Sigmoid colon (tissue), 7 donors: ENCODE results near the gene SIRT6. TPM values are rescaled to one million over a fixed set of nuclear protein-coding genes. Genes with fewer than 3 reads are reported as not detected.

Experiments used
- DNase-seq: peaks from one replicate; pipeline ENCODE4 v3.0.0-alpha.2; 2019
- H3K27ac ChIP-seq, 4 donors: fragments of 200-600 bp; sonication (generic); one replicate each; pipeline ENCODE4 v1.5.1; 2016 to 2019; ENCODE audit warnings: mild to moderate bottlenecking in 1 of 4
- H3K27me3 ChIP-seq, 3 donors: fragments of 200-600 bp; sonication (generic); one replicate each; pipeline ENCODE4 v1.5.1; 2019; ENCODE audit warnings: mild to moderate bottlenecking in 1 of 3
- H3K36me3 ChIP-seq, 4 donors: fragments of 200-600 bp; sonication (generic); one replicate each; pipeline ENCODE4 v1.5.1; 2016 to 2019
- H3K4me1 ChIP-seq, 4 donors: fragments of 200-600 bp; sonication (generic); one replicate each; pipeline ENCODE4 v1.5.1; 2017 to 2019
- H3K4me3 ChIP-seq, 4 donors: fragments of 200-600 bp; sonication (generic); one replicate each; pipeline ENCODE4 v1.5.1; 2017 to 2019; ENCODE audit warnings: mild to moderate bottlenecking in 2 of 4, moderate library complexity in 1 of 4
- H3K9me3 ChIP-seq, 4 donors: fragments of 200-600 bp in 3 of 4; sonication (generic) in 3 of 4; one replicate each; pipeline versions ENCODE4 v1.5.1 to v1.6.1; 2013 to 2019
- CTCF ChIP-seq, 4 experiments: fragments of 450-650 bp in 3 of 4; fragments of 200-600 bp in 1 of 4; IDR thresholded peaks; one replicate each; pipeline ENCODE4 v1.5.1; 2016 to 2019; ENCODE audit warnings: antibody characterized with exemption in 4 of 4, mild to moderate bottlenecking in 3 of 4, moderate library complexity in 2 of 4
- EP300 ChIP-seq, 4 donors: sonication (generic); formaldehyde crosslinking; IDR thresholded peaks; one replicate each; pipeline ENCODE4 v1.6.1; 2017; ENCODE audit warnings: antibody characterized with exemption in 4 of 4
- POLR2A ChIP-seq, 2 donors: fragments of 450-650 bp; IDR thresholded peaks; one replicate each; pipeline ENCODE4 v1.6.1; 2016; ENCODE audit warnings: antibody characterized with exemption in 2 of 2, mild to moderate bottlenecking in 2 of 2, moderate library complexity in 2 of 2
- POLR2AphosphoS5 ChIP-seq, 4 donors: sonication (generic); formaldehyde crosslinking; IDR thresholded peaks; one replicate each; pipeline ENCODE4 v1.6.1; 2017; ENCODE audit warnings: antibody characterized with exemption in 4 of 4
- WGBS, 2 donors: extraction: QIAGEN DNeasy Blood & Tissue Kit; methylation state at CpG; one replicate each; pipeline ENCODE4 v1.1.7; 2013; 5-methylcytosine and 5-hydroxymethylcytosine counted together
- intact Hi-C: fragments of 100-400 bp; cut with DNase I; formaldehyde crosslinking; loops from one replicate; pipeline ENCODE4 v1.15.1; 2023
- polyA plus RNA-seq, 3 donors: library from polyadenylated mRNA; stranded (reverse); fragments of 200-250 nt; gene quantifications; one replicate each; pipeline ENCODE4 v1.2.3, GENCODE V29; 2013
- total RNA-seq, 4 donors: library from RNA; depleted of rRNA; stranded (reverse); fragments of >200 nt; gene quantifications; one replicate each; pipeline ENCODE4 v1.1.0, GENCODE V29; 2016
- donor health status: healthy with polysubstance abuse.
- donor health status: Bipolar disorder and iron deficiency.
- donor health status: healthy.

Gene SIRT6
- total and polyA plus RNA-seq, 7 donors, result 10.3 to 132 (median 23.5) TPM

GRCh38 chr19:4208385-4209094 is 26.2 kb upstream of the SIRT6 start:
- peaks cover 0 to 19% (median 2%) of the 10 kb centered on the region in 3 donors for H3K27me3 ChIP-seq
- no peak overlapping the region for H3K4me3 ChIP-seq
- 71 to 74% methylated on average over 13 of the region's 13 CpGs for WGBS, 2 donors
- H3K36me3 ChIP-seq, result no peaks in the 10 kb centered on the region
- intact Hi-C loops, result no loop called here
- H3K4me1 ChIP-seq, result peaks cover 0 to 7% (median 0%) of the 10 kb centered on the region in 4 donors
- TF ChIP-seq POLR2AphosphoS5 (IDR thresholded peaks at IDR 0.05), result no peak
- no peak for TF ChIP-seq EP300 (IDR thresholded peaks at IDR 0.05)
- no peak for TF ChIP-seq POLR2A (IDR thresholded peaks at IDR 0.05)
- TF ChIP-seq CTCF (IDR thresholded peaks at IDR 0.05), result no peak
- H3K9me3 ChIP-seq, result no peaks in the 10 kb centered on the region
- no peak overlapping the region for H3K27ac ChIP-seq
- DNase-seq, result no peak

DNA sequence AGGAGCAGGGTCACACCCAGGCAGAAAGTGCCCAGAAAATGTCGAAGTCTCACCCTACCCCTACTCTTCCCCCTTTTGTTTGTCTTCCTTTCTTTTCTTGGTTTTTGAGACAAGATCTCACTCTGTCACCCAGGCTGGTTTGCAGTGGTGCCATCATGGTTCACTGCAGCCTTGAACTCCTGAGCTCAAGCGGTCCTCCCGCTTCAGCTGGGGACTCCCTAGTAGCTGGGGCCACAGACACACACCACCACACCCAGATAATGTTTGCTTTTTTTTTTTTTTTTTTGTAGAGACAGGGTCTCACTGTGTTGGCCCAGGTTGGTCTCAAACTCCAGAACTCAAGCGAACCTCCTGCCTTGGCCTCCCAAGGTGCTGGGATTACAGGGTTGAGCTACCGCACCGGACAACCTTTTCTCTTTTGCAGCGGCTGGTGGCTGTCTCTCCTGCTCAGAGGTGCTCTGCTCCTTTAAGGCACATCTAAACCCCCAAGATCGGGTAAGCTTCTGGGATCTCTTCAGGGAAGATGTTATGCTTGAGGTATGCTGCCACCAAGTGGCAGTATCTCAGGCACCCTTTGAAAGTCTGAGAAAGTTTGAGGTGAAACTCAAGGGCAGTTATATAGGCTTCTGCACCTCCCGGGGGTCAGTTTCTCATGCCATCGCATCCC is 24.6 kb upstream of the SIRT6 start:
- intact Hi-C loops, result no loop called here
- Histone ChIP-seq H3K27ac (no peak overlapping the region), H3K27me3 (peaks cover 0 to 19% (median 2%) of the 10 kb centered on the region in 3 donors), H3K4me1 (peaks cover 0 to 7% (median 0%) of the 10 kb centered on the region in 4 donors), H3K36me3 (no peaks in the 10 kb centered on the region), H3K4me3 (no peak overlapping the region), H3K9me3 (no peaks in the 10 kb centered on the region)
- 77 to 84% methylated on average over 10 of the region's 10 CpGs for WGBS, 2 donors
- TF ChIP-seq CTCF (IDR thresholded peaks at IDR 0.05) (no peak), POLR2A (IDR thresholded peaks at IDR 0.05) (no peak), EP300 (IDR thresholded peaks at IDR 0.05) (no peak), POLR2AphosphoS5 (IDR thresholded peaks at IDR 0.05) (no peak)
- DNase-seq, result no peak

DNA sequence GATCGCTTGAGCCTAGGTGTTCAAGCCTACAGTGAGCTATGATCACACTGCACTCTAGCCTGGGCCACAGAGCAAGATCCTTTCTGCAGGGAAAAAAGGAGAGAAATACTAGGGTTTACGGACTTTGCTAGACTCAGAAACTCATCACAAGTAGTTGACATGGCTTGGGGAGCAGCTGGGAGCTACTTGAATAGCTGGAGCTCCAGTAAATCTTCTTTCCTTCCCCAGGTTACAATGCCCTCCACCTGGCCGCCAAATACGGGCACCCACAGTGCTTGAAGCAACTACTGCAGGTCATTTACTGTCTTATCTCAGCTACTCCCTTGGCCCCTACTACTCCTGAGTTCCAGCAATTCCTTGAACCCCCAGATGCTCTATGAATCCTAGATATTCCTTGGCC is 19.4 kb upstream of the SIRT6 start:
- no peak for TF ChIP-seq CTCF (IDR thresholded peaks at IDR 0.05)
- H3K27me3 ChIP-seq, result peaks cover 13 to 31% (median 18%) of the 10 kb centered on the region in 3 donors
- no peak for DNase-seq
- H3K36me3 ChIP-seq, result no peaks in the 10 kb centered on the region
- no peak overlapping the region for H3K4me3 ChIP-seq
- intact Hi-C loops, result no loop called here
- H3K9me3 ChIP-seq, result no peaks in the 10 kb centered on the region
- H3K27ac ChIP-seq, result no peak overlapping the region
- 70 to 88% methylated on average over 4 of the region's 4 CpGs for WGBS, 2 donors
- peaks cover 0 to 15% (median 9%) of the 10 kb centered on the region in 4 donors for H3K4me1 ChIP-seq

- no peak overlapping the region for H3K4me3 ChIP-seq
- intact Hi-C loops, result no loop called here
- no peaks in the 10 kb centered on the region for H3K36me3 ChIP-seq
- no peak for DNase-seq
- TF ChIP-seq POLR2AphosphoS5 (IDR thresholded peaks at IDR 0.05) (no peak), CTCF (IDR thresholded peaks at IDR 0.05) (no peak), POLR2A (IDR thresholded peaks at IDR 0.05) (no peak), EP300 (IDR thresholded peaks at IDR 0.05) (no peak)
- no peak overlapping the region for H3K27ac ChIP-seq
- H3K27me3 ChIP-seq, result peaks cover 17 to 38% (median 26%) of the 10 kb centered on the region in 3 donors
- WGBS, 2 donors, result 72 to 90% methylated on average over 2 of the region's 2 CpGs
- H3K9me3 ChIP-seq, result no peaks in the 10 kb centered on the region
- peaks cover 0 to 15% (median 9%) of the 10 kb centered on the region in 4 donors for H3K4me1 ChIP-seq
Observed at GRCh38 chr19:4200940-4201542, 18.7 kb upstream of the SIRT6 start.
